ENCODE data around the gene DDX42.
"Not testable (repeated sequence)": the region's sequence is repeated elsewhere in the genome, so short reads cannot be mapped to it uniquely, and the experiment has no call there.

DDX42 gene

GRCh38 chr17:63780507-63780906 lies 6.5 kb downstream of the DDX42 start:
- no peak for ATAC-seq

DNA sequence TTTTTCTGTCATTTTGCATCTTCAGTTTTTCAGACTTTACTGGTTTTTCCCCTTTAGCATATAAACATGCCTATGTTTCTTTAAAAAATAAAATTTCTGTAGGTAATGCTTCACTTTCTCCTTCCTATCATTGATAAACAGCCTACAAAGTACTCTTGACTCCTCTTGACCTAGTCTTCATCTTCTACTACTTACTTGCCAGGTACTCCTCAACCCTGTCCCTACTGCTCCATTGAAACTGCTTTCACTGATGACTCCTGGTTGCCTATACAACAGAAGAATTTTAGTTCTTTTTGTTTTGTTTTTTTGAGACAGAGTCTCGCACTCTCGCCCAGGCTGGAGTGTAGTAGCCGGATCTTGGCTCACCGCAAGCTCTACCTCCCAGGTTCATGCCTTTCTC lies 7.0 kb downstream of the DDX42 start:
- ATAC-seq = no peak

DNA sequence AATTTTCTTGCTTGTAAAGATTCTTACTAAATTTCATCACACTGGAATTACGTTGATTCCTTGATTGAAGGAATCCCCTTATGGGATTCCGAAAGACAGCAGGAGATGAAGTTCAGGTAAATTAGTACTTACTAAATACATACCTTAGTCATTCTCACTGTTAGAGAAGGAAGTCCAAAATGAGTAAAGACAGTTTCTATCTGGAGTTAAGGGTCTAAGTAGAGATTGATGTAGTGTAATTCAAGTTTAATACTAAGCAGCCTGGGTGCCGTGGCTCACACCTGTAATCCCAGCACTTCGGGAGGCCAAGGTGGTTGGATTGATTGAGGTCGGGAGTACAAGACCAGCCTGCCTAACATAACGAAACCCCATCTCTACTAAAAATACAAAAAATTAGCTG lies 9.6 kb downstream of the DDX42 start:
- no peak for ATAC-seq

DNA sequence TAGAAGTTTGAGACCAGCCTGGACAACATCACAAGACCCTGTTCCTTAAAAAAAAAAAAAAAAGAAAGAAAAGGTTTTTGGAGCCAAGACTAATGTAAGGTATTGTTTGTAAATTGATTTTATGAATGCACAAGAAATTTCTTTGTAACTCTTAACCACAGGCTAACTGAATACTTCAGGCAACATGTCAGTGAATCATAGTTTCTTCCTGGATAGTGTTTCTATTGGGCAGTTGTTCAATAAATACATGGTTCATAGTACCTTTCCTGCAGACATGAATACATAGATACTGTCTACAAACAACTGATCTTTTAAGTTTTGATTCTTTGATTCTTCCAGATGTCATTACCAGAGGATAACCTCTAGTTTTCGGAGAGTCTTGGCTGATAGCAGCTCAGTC lies 11.6 kb downstream of the DDX42 start:
- no peak for ATAC-seq

GRCh38 chr17:63786117-63786516 lies 12.1 kb downstream of the DDX42 start:
- no peak for ATAC-seq

DNA sequence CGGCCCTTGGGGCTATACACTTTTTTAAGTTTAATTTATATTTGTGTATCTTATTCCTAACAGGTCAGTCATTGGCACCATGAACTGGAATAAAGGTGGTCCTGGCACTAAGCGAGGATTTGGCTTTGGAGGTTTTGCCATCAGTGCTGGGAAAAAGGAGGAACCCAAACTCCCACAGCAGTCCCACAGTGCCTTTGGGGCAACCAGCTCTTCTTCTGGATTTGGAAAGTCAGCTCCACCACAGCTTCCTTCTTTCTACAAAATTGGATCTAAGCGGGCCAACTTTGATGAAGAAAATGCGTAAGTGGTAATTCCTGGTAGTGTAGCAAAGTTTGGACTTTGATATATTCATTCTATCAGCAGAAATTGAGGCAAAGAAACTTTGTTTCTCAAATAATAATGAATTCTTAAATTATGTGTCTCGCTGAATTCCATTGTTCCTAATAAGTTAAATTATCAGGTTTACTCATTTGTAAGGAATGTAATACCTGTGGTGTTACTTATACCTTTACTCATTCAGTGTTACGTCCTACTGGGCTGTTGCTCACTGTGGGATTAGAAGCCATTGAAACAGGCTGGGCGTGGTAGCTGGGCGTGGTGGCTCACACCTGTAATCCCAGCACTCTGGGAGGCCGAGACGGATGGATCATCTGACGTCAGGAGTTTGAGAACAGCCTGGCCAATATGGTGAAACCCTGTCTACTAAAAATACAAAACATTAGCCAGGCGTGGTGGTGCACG lies 13.2 kb downstream of the DDX42 start:
- no peak for ATAC-seq

- no peak for ATAC-seq
Measured at GRCh38 chr17:63790057-63790456, 16.1 kb downstream of the DDX42 start.

DNA sequence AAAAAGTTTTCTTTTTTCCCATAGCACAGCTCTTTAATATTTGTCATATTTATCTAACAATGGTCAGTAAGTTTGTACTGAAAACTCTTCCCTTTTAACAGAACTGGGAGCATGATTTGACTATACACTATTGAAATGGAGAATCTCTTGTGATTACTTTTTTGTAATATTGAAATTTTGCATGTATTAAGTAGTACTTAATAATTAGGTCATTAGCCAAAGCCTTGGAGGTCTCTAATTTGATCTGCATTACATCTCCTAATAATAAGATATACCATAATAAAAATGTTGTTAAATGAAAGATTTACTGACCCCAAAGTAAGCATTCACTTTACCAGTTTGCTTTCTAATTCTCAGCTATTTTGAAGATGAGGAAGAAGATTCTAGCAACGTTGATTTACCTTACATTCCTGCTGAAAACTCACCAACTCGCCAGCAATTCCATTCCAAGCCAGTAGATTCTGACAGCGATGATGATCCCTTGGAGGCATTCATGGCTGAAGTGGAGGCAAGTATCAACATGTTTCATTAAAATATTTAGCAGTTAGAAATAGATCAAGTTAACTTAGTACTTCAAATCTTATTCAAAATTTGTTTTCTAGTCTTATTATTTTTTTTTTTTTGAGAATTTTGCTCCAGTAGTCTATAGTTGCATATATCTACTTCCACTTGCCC lies 18.2 kb downstream of the DDX42 start:
- ATAC-seq = no peak

GRCh38 chr17:63796375-63796774 lies 22.4 kb downstream of the DDX42 start:
- ATAC-seq = not testable (repeated sequence)

DNA sequence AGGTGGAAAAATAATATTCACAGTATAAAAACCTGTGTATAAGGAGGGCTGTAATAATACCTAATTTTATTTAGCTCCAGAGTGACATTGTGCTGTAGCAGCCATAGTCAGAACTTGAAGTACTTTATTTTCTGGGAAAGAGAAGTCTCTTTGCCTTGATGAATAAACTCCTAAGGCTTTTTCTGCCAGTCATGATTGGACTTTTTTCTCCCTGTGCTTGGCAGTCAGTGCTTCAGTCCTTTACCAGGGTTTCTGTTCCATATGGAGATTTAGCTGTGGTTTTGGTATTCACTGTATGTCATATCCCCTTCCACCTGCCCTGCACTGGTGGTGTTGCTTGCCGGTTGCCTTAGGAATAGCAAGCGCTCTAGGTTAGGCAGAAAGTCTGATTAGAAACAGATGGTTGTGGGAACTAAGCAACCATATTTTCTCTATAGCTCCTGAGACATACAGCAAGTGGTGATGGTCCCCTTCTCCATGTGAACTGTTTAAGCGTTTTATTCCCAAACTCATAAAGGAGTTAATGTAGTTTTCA lies 24.7 kb downstream of the DDX42 start:
- no peak for ATAC-seq

DNA sequence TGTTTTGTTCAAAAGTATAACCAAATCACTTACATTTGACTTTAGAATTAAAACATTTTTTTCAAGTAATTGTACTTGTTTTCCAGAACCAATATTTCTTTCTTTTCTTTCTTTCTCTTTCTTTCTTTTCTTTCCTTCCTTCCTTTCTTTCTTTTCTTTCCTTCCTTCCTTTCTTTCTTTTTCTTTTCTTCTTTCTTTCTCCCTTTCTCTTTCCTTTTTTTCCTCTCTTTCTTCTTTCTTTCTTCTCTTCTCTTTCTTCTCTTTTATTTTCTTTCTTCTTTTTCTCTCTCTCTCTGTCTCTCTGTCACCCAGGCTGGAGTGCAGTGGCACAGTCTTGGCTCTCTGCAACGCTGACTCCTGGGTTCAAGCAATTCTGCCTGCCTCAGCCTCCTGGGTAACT lies 26.8 kb downstream of the DDX42 start:
- ATAC-seq = no peak

DNA sequence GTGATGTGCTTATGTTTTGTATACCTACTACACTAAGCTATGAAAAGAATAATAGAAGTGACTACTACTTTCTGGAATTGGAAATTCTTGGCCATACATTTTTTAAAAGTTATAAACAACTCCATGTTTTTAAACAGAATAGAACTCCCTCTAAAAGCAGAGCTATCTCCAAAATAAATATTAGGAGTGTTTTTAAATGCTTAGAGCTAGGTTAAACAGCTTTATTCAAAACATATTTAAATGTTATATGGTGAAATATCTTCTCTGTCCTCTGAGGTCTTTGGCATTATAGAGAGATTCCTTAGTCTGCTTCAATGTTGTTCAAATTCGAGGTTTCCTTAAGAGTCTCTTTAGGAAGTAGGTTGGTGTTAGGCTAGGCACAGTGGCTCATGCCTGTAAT lies 30.4 kb downstream of the DDX42 start:
- ATAC-seq = no peak

DNA sequence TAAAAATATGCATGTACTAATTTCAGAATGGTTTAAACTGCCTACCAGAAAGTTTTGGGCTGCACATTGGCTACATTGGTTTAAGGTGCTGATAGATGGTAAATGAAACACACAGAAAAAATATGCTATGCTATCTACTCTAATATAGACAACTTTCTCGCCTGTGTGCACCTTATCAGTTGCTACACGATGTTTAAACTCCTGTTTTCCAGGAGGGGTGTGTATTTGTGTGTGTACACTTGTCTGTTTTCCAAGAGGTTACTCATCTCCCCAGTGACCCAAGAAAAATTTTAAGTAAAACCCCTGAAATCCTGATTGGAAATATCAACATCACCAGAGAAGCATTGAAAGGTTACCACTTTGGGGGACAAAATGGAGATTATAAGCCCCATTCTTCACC lies 31.6 kb downstream of the DDX42 start:
- ATAC-seq = no peak

DNA sequence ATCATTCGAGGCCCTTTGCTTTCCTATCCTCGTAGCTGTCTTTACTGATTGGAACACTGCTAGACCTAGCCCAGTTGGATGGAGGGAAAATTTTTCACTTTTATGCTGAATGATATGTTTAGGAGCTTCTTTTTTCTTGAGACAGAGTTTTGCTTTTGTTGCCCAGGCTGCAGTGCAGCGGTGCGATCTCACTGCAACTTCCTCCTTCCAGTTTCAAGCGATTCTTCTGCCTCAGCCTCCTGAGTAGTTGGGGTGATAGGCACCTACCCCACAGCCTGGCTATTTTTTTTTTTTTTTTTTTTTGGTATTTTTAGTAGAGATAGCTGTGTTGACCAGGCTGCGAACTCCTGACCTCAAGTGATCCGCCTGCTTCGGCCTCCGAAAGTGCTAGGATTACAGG lies 36.0 kb downstream of the DDX42 start:
- no peak for ATAC-seq

GRCh38 chr17:63816123-63816522 lies 42.2 kb downstream of the DDX42 start:
- ATAC-seq = no peak

DNA sequence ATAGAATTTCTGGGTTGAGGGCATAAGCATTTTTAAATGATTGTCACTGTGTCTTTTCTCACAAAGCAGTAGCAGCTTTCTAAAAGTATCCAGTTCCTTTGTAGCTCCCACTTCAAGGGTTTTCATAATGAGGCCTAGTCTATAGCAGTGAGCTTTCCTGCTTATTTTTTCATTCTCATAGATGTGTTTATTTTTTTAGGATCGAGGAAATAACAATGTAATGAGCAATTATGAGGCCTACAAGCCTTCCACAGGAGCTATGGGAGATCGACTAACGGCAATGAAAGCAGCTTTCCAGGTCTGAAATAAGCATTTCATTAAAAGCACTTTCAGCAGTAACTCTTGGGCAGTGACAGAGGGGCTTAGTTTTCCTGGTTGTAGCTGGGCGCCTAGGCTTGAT lies 42.7 kb downstream of the DDX42 start:
- no peak for ATAC-seq

DNA sequence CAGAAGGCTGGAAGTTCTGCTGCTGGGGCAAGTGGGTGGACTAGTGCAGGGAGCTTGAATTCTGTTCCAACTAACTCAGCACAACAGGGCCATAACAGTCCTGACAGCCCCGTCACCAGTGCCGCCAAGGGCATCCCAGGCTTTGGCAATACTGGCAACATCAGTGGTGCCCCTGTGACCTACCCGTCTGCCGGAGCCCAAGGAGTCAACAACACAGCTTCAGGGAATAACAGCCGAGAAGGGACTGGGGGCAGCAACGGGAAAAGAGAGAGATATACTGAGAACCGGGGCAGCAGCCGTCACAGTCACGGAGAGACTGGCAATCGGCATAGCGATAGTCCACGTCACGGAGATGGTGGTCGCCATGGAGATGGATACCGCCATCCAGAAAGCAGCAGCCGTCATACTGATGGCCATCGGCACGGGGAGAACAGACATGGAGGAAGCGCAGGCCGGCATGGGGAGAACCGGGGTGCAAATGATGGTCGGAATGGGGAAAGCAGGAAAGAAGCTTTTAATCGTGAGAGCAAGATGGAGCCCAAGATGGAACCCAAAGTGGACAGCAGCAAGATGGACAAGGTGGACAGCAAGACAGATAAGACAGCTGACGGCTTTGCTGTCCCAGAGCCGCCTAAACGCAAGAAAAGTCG lies 43.9 kb downstream of the DDX42 start:
- ATAC-seq = no peak

- no peak for ATAC-seq
Measured at GRCh38 chr17:63819131-63819530, 45.2 kb downstream of the DDX42 start.

DNA sequence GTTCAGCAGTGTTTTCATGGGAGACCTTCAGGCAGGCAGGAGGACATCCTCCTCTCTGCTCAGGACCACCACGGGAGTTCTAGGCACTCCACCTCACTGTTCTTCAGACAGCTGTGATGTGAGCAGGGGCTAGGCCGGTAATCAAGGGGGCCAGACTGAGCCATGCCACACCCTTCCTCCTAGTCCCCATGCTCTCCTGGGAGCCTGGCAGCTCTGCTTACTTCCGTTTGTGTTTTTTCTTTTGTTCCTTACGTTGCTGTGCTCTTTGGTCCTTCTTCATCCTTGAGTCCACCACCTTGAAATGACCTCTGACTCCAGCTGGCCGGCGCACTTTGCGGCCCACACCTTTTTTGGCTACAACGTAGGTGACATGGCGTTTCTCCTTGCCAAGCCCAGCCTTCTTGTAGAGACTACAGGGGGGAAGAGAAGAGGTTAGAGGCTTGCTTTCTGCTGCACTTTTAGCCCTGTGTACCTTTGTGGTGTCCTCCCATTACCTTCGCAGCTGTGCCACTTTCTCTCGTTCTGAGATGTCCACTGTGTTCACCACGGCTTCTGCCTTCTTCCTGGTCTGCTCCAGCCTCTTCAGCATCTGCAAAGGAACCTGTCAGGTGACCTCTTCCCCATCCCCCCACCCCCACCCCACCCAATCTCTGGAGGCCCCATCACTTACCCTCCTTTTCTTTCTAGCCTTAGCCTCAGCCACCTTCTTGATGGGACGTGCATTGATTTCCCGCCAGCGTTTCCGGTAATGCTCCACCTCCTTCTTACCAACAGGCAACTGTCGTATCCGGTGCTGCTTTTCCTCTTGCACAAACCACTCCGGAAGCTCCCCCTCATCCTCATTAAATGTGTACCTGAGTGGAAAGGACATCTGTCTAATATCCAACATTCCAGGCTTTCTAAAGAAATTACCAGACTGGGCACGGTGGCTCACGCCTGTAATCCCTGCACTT lies 45.9 kb downstream of the DDX42 start:
- no peak for ATAC-seq

GRCh38 chr17:63820963-63821561 lies 47.1 kb downstream of the DDX42 start:
- no peak for ATAC-seq

- ATAC-seq = no peak
Measured at GRCh38 chr17:63821804-63822203, 47.8 kb downstream of the DDX42 start.

- ATAC-seq = no peak
Measured at GRCh38 chr17:63822537-63822936, 48.6 kb downstream of the DDX42 start.
